HG02623 (cell line): Measurements from ENCODE around the gene CLCN5.
"Not testable (repeated sequence)": the region's sequence is repeated elsewhere in the genome, so short reads cannot be mapped to it uniquely, and the experiment has no call there.

Source experiments
- ATAC-seq: cut with Tn5 transposase; IDR thresholded peaks from one replicate; pipeline ENCODE4 v1.9.1; 2021; ENCODE audit warnings: moderate library complexity; ENCODE audit not compliant: unreplicated experiment

The CLCN5 gene

DNA sequence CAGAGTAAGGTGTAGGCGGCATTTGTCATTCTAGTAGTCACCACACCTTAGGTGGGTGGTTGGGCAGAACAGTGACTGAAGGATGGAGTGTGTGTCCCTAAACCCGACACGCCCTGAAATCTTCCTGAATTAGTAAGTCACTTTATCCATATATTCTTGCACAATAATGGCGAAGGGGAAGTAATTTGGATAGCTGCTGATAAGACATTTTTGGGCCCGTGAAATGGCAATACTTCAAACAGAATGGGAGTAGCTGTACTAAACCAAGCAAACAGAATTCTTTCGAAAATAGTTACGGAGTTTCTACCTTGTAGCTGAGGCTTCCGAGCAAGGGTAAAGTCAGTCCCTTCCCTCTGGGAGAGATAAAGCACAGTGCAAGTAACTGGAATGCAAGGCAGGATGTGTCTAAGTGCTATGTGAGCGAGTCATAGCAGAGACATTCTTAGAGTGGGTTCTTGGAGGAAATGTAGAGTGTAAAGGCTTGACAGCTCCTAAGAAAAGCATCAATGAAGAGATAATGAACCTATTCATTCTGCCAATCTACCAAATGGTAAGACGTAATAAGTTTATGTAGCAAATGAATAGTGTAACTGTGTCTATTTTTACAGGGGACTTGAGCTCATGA, 72.8 kb downstream of the CLCN5 start:
- ATAC-seq: no peak

DNA sequence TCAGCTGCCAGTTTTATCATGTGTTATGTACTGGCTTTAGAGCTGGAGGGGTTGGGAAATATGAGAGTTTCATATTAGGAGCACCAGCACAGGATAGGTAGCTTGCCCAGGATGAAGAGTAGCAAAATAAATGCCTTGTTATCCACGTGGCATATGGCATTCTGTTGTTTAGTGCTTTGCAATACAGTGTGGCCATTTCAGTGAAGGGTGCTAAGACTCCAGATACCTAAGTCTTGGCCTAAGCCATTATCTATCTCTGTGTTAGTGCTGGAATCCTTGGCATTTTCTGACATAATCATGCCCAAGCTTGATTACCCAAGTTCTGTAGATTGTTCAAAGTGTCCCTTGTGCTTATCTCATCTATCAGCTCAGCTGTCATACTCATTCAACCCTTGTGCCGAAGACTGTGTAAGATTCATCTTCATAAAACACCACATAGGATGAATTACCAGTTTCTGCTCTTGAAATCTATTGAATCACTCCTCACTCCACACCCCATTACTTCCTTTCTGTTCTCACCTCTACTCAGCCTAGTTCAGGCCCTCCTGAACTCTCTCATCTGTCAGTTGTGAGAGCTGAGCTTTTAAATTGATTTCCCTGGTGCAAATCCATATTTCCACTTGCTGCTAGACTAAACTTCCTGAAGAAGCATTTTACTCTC, 73.5 kb downstream of the CLCN5 start:
- ATAC-seq: no peak

DNA sequence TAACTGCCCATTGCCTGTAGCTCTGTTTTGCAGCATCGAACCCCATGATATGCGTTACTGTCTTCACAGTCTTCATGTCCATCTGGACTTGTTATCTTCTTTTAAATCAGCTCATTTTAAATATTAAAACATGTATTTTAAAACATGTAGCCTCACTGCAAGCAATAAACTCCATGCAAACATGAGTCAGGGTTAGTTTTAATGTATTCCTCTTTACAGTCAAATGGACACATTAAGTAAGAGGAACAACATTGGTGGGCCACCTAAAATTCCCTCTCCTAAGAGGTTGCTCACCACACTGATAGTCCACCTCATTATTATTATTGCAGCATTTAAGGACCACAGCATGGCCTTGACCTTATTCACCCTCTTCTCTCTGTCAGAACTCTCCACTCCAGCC, 74.1 kb downstream of the CLCN5 start:
- ATAC-seq: no peak

DNA sequence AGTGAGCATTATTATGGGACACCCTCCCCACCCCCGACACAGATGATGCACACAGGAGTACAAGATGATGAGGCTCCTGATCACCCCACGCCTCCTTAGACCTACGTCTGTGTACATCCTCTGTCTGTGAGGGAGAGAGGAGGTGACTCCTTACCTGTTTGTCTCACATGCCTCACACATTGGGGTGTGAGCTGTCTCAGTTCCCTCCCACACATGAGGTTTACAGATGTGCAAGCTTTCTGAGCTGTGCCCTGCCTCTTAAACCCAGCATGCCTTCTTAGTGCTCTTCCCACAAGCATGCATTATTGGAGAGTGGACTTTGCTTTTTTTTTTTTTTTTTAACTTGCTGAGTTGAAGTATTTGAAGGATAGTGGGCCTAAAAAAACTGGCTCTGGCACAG, 76.7 kb downstream of the CLCN5 start:
- no peak for ATAC-seq

DNA sequence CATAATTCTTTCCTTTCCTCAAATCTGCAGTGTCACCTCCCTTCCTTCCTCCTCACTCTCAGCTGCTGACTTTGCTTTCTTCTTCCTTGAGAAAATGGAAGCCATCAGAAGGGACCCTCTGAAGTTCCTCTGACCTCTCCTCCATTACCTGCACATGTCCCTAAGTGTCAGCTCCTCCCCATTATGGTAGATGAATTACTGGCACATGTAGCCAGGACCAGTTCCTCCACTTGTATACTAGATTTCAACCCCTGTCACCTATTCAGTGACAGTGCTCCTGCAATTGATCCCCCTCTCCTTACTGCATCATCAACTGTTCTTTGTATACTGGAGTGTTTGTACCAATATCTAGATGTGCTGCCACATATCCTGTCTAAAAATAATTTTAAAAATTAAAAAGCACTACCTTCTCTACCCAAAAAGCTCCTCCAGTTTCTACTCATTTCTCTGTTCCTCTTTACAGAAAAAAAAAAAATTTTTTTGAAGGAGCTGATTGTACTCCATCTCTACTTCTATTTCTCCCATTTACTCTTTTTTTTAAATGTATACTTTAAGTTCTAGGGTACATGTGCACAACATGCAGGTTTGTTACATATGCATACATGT, 78.6 kb downstream of the CLCN5 start:
- ATAC-seq: no peak

DNA sequence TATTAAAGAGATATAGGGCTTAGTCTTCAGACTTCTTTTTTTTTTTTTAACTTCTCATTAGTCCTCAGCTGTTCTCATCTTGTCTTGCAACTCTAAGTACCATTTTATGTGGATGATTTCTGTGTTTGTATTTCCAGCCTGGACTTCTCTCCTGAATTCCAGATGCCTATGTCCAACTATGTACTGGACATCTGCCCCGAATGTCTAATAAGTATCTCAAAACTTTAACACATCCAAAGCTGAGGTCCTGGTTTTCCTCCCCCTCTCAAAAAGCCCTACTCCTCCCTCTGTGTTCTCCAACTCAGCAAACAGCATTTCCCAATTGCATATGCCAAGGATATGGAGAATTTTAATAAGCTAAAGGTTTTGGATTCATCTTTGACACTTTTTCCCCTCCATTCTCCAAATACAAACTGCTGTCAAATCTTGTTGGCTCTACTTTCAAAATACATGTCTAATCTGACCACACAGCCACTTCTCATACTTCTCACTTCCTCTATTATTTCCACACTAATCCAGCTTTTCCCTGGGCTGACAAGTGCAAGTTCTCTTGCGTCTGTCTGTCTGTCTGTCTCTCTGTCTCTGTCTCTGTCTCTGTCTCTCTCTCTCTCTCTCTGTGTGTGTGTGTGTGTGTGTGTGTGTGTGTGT, 79.8 kb downstream of the CLCN5 start:
- ATAC-seq: peak; percentile 79

DNA sequence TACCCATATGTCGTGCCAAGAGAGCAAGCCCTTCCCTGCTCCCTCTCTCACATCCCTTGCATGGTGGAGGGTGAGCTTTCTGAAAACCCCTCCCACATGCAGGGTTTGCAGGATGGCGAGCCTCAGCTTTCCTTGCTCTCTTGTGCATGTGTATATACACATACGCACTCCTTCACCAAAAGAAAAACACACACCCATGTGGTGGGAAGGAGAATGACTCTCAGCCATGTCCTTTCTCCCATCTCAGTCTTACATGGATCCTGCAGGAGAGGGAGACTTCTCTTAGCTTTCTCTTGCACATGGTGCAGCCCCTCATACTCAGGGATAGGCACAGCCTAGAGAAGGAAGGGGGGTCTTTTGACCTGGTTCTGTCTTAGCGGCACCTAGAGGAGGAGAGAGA, 81.1 kb downstream of the CLCN5 start:
- ATAC-seq: no peak

DNA sequence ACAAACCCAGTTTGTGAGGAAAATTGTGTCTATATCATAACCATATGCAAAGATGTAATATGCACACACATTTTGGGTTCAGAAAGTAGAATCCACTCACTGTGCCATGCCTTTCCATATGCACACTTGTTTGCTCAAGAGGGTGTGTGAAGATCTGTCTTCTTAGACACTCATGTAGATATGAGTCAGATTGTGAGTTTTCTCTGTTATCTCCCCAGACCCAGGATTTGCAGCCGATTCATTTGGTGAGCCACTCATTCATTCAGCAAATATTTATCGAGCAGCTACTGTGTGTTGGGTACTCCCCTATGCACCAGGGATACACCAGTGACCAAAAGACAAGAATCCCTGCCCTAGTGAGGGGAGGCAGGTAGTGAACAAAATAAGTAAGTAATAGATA, 81.5 kb downstream of the CLCN5 start:
- ATAC-seq: no peak

DNA sequence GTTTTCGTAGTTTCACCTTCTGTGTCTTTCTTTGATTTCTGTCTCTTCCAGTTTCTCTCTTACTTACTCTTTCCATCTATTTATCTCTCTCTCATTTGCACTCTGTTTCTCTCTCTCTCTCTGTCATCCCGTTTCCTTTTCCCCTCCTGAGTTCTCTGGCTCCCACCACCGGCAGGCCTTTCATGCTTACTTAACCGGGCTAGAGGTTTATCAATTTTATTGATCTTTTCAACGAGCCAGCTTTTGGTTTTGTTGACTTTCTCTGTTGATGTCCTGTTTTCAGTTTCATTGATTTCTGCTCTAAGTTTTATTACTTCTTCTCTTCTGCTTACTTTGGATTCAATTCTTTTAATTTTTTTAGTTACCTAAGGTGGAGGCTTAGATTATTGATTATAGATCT, 103.2 kb downstream of the CLCN5 start:
- ATAC-seq: not testable (repeated sequence)

DNA sequence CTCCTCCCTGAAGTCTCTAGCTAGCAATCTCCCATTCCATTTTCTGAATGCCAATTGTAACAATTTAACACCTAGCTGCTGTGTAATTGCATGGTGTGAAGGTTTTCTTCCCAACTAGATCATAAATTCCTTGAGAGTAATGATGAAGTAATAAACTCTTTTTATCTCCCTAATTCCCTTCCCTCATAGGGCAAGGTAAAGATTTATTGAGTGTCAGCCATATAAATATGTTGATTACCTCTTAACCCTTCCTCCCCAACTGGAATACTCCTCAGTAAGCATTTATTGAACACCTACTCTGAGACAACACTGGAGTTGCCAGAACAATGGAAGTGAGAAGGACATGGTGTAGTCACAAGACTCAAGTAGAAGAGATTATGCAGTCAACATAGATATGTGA, 112.7 kb downstream of the CLCN5 start:
- ATAC-seq: no peak

DNA sequence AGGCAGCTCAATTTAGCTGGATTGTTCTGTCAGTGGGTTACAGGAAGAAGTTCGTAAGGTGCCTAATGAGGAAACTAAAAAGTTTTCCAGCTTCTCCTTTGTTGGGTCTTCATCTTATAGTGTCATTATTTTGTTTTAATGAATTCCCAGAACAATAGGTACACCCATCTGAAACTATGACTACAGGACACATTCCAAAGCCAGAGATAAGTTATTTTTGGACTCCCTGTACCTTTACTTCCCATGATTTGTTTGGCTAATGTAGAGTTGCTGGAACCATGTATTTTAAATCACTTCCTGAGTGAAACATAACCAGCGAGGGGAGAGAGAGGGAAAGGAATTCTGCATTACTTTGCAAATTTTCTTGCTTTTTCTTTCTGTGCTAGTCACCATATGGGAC, 114.0 kb downstream of the CLCN5 start:
- no peak for ATAC-seq

DNA sequence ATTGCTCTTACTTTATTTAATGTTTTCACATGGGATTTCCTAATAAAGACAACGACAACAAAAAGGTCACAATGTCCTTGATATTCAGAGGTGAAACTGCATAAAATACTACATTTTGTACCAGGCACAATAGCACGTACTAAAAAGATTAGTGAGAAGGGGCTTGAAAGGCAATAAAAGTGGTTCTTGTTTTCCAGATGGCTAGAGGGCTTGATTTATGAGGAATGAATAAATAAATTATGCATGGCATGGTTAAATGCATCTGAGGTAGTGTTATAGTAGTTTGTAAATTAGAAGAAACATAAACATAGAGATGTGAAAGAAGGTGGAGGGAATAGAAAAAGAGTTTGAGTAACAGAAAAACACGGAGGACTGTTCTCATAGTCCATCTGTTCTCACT, 123.4 kb downstream of the CLCN5 start:
- ATAC-seq: no peak

DNA sequence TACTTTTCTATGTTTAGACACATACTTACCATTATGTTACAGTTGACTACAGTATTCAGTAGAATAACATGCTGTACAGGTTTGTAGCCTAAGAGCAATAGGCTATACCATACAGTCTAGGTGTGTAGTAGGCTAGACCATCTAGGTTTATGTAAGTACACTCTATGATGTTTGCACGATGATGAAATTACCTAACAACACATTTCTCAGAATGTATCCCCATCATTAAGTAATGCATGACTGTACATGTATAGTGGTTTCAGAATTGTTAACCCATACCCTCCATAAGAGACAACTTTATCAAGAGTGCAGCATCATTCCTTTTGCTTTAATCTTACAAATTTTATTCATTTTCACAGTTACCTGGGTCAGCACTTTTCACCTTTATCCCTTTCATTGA, 126.8 kb downstream of the CLCN5 start:
- no peak for ATAC-seq

DNA sequence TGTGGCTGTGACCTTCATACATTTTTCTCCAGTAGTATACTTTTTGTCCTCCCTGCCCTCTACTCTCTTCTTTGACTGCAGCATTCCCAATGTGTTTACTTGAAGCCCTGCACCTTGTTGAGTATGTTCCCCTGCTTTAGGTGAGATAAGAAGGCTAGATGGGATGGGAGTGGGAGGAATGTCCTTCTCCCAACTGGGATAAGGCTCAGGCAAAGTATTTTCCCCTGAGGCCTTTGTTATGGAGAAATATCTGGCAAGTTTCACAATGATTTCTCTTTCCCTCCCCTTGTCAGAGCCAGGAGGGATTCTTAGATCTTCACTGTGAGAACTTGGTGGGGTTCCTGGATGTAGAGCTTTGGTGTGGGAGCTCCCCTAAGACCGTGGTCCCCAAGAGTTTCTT, 131.8 kb downstream of the CLCN5 start:
- no peak for ATAC-seq

DNA sequence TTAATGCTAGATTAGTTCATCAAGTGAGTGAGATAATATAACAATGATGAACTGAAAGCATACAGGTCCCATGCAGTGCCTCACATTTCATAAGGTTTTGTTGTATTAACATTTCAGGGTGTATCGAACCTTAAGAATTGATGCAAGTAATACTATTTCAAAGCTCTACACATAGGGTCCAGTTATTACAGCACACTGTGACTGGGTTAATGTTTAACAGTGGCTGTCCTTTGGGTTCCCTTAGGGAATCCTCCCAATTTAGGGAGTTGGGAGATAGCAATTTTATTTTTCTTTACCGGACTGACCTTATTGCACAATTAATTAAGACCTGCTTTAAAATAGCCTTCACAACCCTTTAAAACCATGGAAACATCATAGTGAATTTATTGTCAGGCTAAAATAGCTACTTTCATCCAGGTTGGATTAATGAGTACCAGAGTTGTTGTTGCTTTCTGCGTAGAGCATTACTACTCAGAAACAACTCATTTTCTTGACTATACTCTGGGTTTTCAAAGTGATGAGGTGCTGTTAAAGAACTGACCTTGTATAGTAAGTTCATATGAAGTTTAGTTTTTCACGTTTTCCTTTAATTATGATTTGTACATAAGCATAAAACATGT, 144.0 kb downstream of the CLCN5 start:
- ATAC-seq: no peak

DNA sequence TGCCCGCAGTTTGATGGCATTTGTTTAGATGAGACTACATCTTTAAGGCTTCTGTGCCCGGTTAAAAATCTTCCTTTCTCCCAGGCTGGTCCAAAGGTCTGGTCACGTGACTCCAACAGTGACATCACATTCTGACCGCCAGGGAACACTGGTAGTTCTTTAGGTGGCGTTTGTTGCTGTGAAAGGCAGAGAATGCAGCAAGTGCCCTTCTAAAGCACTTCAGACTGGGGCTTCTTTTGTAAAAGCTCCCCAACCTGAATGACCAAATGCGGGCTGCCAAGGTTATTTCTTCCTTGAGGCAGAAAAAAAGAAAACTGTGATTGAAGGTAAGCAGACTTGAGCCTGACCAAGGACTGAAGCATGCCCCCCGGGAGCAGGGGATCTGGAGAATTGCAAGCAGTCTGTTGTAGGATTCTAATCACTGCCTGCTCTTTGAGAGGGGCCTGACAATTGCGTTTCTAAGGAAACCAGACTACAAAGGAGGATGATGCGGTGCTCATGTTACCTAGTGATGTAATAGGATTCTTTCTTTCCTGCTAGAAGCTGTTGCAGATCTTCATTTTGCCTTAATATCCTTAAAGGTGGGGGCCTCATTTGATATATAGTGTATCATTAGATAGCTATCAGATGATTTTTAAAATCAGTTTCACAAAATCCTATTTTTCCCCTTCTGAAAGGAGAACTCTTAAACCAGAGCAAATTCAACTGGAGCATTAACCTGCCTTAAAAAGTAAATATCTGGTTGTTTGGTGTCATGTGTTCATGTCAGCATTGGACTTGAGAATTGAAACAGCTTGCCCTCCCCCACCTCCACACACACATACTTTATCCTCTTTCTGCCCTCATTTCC, 145.3 kb downstream of the CLCN5 start:
- ATAC-seq: no peak

DNA sequence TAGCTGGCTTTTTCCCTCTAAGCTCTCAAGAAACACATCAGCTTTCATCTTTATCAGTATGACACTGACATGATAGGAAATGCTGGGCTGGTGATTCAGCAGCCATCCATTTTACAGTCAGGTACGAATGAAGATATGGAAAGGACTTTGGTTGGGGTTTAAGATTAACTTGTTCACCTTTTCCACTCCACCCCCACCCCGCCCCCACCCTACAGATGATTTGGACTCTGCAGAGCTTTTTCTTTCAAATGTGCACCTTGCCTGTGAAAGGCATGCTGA, 145.8 kb downstream of the CLCN5 start:
- ATAC-seq: no peak

DNA sequence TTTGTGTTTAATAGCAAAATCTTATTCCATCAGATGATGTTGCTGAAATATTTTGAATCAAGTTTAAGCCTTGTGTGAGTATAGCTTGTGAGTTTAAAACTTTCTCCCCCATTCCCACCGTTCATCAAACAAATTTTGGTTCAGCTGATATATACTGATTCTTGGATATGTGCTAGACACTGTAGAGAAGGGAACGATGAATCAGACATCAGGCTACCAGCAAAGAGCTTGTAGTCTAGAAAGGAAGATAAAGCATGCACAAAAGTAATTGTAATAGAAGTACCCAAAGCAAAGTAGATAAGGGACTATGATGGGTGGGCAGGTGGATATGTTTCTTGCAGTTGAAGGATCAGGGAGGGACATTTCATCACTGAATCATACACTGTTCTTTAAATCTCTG, 146.5 kb downstream of the CLCN5 start:
- no peak for ATAC-seq

DNA sequence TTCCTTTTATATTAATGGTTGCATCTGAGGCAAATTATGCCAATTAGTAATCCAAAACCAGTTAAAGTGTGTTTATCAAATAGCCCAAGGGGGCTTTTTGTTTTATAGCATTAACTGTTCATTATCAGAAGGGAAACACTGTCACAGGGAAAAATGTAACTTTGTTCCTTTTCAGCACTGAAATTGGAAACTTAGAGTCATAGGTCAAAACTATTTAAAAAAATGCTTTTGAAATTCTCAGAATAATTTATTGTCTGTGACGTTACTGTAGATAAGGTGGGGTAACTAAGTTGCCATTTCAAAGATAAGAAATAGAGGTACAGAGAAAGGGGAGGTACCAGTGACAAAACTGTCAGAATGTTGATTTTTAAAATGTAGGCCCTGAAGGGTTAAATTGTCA, 149.1 kb downstream of the CLCN5 start:
- no peak for ATAC-seq

DNA sequence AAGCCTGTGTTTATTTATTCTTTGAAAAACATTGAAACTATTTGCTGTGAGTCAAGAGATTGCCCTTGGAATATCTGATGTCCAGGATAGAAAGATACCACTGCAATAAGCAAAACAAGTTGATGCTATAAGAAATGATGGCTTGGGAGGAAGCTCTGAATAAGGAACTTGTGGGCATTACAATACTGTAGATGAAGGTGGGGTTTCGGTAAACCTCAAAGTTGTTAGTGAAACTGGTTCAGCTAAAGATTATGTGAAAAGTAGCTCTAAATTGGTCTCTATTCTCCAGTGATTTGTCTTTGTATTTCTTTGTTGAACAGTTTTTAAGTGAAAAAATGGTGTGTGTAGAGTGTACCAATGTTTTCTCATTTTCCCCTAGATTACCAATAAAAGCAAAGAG, 149.7 kb downstream of the CLCN5 start:
- ATAC-seq: no peak

DNA sequence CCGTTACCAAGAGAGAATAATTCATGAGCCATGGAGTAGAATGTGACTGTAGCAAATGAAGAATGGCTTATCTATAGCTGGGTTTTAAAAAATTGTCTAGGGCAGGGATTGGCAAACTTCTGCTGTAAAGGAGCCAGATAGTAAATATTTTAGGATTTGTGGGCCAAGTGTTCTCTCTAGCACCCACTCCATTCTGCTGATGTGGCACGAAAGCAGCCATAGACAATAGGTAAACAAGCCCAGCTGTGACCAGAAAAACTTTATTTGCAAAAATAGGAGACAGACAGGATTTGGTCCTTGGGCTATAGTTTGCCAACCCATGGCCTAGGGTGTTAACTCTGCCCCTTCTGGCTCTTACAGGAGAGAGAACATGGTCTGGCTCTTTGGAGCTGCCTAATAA, 151.2 kb downstream of the CLCN5 start:
- ATAC-seq: no peak
